Left cardiac atrium (tissue), 4 donors: ENCODE measurements around the gene CINP. TPM values are rescaled to one million over a fixed set of nuclear protein-coding genes. Genes with fewer than 3 reads are reported as not detected.
"Not testable (repeated sequence)": the region's sequence is repeated elsewhere in the genome, so short reads cannot be mapped to it uniquely, and the experiment has no call there.

Source experiments
- ATAC-seq, 2 donors: fragments of 200-7000 bp; cut with Tn5 transposase; one replicate each; pipeline ENCODE4 v1.9.1; 2020; ENCODE audit warnings: mild to moderate bottlenecking in 2 of 2, moderate library complexity in 2 of 2
- DNase-seq: peaks from one replicate; pipeline ENCODE4 v3.0.0-alpha.2; 2020
- intact Hi-C, 2 donors: fragments of 100-400 bp; cut with DNase I; formaldehyde crosslinking; loops; one replicate each; pipeline versions ENCODE4 v1.14.1 to v1.15.1; 2022 to 2023
- total RNA-seq, 2 donors: library from RNA; stranded (reverse); fragmentation: NEBNext Ultra II Directional; extraction: Animal tissue kit (Norgen Biotek cat#: 25700); gene quantifications; one replicate each; pipeline ENCODE4 v1.2.1, GENCODE V29; 2021
- donor health status: DM: no; HTN: yes; CAD: no.
- donor health status: DM: no; HTN: yes; CAD: no; lungs with severe emphysema.
- donor health status: DM: yes; HTN: yes; CAD: no.
- donor health status: Dilated cardiomyopathy.

The CINP gene
- total RNA-seq, 2 donors from 2014 or later = 30.0 to 31.9 TPM

GRCh38 chr14:102298303-102299070, 64.2 kb downstream of the CINP start:
- DNase-seq, intact Hi-C loops, ATAC-seq: not testable (repeated sequence)

Other genes starting within 250 kb of the CINP start
- gene WDR20, start 223.0 kb downstream of the CINP start, total RNA-seq = 10 to 100 TPM; 23.3 to 23.7 TPM
- 10 to 100 TPM; 10.8 to 15.3 TPM for gene MOK, start 57.7 kb downstream of the CINP start, total RNA-seq
- 1 to 10 TPM; 5.9 to 6.4 TPM for gene ZNF839, start 43.1 kb downstream of the CINP start, total RNA-seq
- gene TECPR2, start 51 bp upstream of the CINP start, total RNA-seq = 10 to 100 TPM; 20.9 to 29.6 TPM
- gene ANKRD9, start 146.9 kb upstream of the CINP start, total RNA-seq = 100 to 1,000 TPM in 1 of 2 donors, 10 to 100 TPM in 1; 97.0 to 160 TPM
- 10 to 100 TPM; 11.3 to 14.9 TPM for gene RCOR1, start 229.8 kb upstream of the CINP start, total RNA-seq